H9 (cell line): ENCODE measurements around the gene PLAAT1. TPM values are rescaled to one million over a fixed set of nuclear protein-coding genes. Genes with fewer than 3 reads are reported as not detected.

Experiments
- DNase-seq: peaks from one replicate; pipeline ENCODE4 v3.0.0-alpha.2; 2017
- H2AFZ ChIP-seq: one replicate; pipeline ENCODE4 v1.6.1; 2013; ENCODE audit warnings: mild to moderate bottlenecking, low read length, control low read depth, moderate library complexity
- H2AK5ac ChIP-seq: 2 replicates; pipeline ENCODE4 v1.6.1; 2013; ENCODE audit warnings: low read length, control low read depth, mixed read lengths; ENCODE audit not compliant: insufficient read length
- H2BK120ac ChIP-seq: one replicate; pipeline ENCODE4 v1.6.1; 2013; ENCODE audit warnings: low read depth, mild to moderate bottlenecking, low read length, control low read depth, inconsistent platforms; ENCODE audit not compliant: poor library complexity, severe bottlenecking
- H2BK12ac ChIP-seq: 2 replicates; pipeline ENCODE4 v1.6.1; 2013; ENCODE audit warnings: low read length, control low read depth, mixed read lengths, low read depth; ENCODE audit not compliant: insufficient read length
- H2BK15ac ChIP-seq: 2 replicates; pipeline ENCODE4 v1.6.1; 2013; ENCODE audit warnings: low read depth, low read length, control low read depth
- H2BK20ac ChIP-seq: one replicate; pipeline ENCODE4 v1.6.1; 2013; ENCODE audit warnings: low read depth, mild to moderate bottlenecking, low read length, control low read depth, inconsistent platforms; ENCODE audit not compliant: poor library complexity, severe bottlenecking
- H2BK5ac ChIP-seq: 2 replicates; pipeline ENCODE4 v1.6.1; 2013; ENCODE audit warnings: low read length, control low read depth, mixed read lengths; ENCODE audit not compliant: insufficient read length
- H3K14ac ChIP-seq: 2 replicates; pipeline ENCODE4 v1.6.1; 2013; ENCODE audit warnings: low read length, control low read depth; ENCODE audit not compliant: insufficient read depth
- H3K18ac ChIP-seq: 2 replicates; pipeline ENCODE4 v1.6.1; 2013; ENCODE audit warnings: low read depth, mild to moderate bottlenecking, mixed read lengths, low read length, control low read depth; ENCODE audit not compliant: insufficient read length
- H3K23ac ChIP-seq: 2 replicates; pipeline ENCODE4 v1.6.1; 2013; ENCODE audit warnings: low read length, control low read depth, mixed read lengths, low read depth; ENCODE audit not compliant: insufficient read length
- H3K23me2 ChIP-seq: 2 replicates; pipeline ENCODE4 v1.6.1; 2013; ENCODE audit warnings: low read depth, mild to moderate bottlenecking, mixed read lengths, low read length, control low read depth; ENCODE audit not compliant: insufficient read length, poor library complexity, severe bottlenecking
- H3K27ac ChIP-seq: 2 replicates; pipeline ENCODE4 v1.5.1; 2013; ENCODE audit warnings: low read length, control low read depth, mixed read lengths, low read depth; ENCODE audit not compliant: insufficient read length
- H3K27me3 ChIP-seq: 2 replicates; pipeline ENCODE4 v1.6.1; 2013; ENCODE audit warnings: low read length, control low read depth, inconsistent platforms; ENCODE audit not compliant: insufficient read depth
- H3K4ac ChIP-seq: 2 replicates; pipeline ENCODE4 v1.6.1; 2013; ENCODE audit warnings: low read depth, mild to moderate bottlenecking, control low read depth, inconsistent platforms, low read length, moderate library complexity
- H3K4me1 ChIP-seq: 2 replicates; pipeline ENCODE4 v1.6.1; 2013; ENCODE audit warnings: low read length, control low read depth, inconsistent platforms; ENCODE audit not compliant: insufficient read depth
- H3K4me2 ChIP-seq: 2 replicates; pipeline ENCODE4 v1.6.1; 2013; ENCODE audit warnings: low read length, control low read depth, mixed read lengths; ENCODE audit not compliant: insufficient read length, insufficient read depth
- H3K56ac ChIP-seq: 2 replicates; pipeline ENCODE4 v1.6.1; 2013; ENCODE audit warnings: low read depth, mild to moderate bottlenecking, mixed read lengths, low read length, control low read depth; ENCODE audit not compliant: insufficient read length
- H3K79me1 ChIP-seq: 2 replicates; pipeline ENCODE4 v1.6.1; 2013; ENCODE audit warnings: low read depth, mild to moderate bottlenecking, moderate library complexity, low read length, control low read depth, inconsistent platforms; ENCODE audit not compliant: insufficient read depth, poor library complexity, severe bottlenecking
- H3K79me2 ChIP-seq: 2 replicates; pipeline ENCODE4 v1.6.1; 2013; ENCODE audit warnings: low read length, control low read depth, inconsistent platforms; ENCODE audit not compliant: insufficient read depth
- H3K9ac ChIP-seq: 2 replicates; pipeline ENCODE4 v1.6.1; 2013; ENCODE audit warnings: low read length, control low read depth, mixed read lengths; ENCODE audit not compliant: insufficient read length; ENCODE audit errors: extremely low read depth
- H3K9me3 ChIP-seq: one replicate; pipeline ENCODE4 v1.6.1; 2013; ENCODE audit warnings: low read depth, low read length, inconsistent platforms; ENCODE audit not compliant: control insufficient read depth
- H3T11ph ChIP-seq: one replicate; pipeline ENCODE4 v1.6.1; 2013; ENCODE audit warnings: mild to moderate bottlenecking, low read length, control low read depth, inconsistent platforms
- H4K20me1 ChIP-seq: one replicate; pipeline ENCODE4 v1.6.1; 2013; ENCODE audit not compliant: control insufficient read depth, insufficient read length, insufficient read depth
- H4K5ac ChIP-seq: 2 replicates; pipeline ENCODE4 v1.6.1; 2013; ENCODE audit warnings: low read depth, mild to moderate bottlenecking, mixed read lengths, low read length, control low read depth; ENCODE audit not compliant: insufficient read length
- H4K8ac ChIP-seq: replicated peaks from 2 replicates; pipeline ENCODE4 v1.6.1; 2013; ENCODE audit warnings: low read length, control low read depth, mixed read lengths, low read depth; ENCODE audit not compliant: insufficient read length
- H4K91ac ChIP-seq: 2 replicates; pipeline ENCODE4 v1.6.1; 2013; ENCODE audit warnings: low read depth, mild to moderate bottlenecking, moderate library complexity, mixed read lengths, low read length, control low read depth; ENCODE audit not compliant: insufficient read length
- H3K27ac Mint-ChIP-seq, 3 experiments: 2 replicates in 2 of 3; 3 replicates in 1 of 3; pipeline ENCODE4 v1.8.0; 2020 to 2021; ENCODE audit warnings: mixed read lengths in 3 of 3, mild to moderate bottlenecking in 1 of 3, moderate library complexity in 1 of 3
- H3K27me3 Mint-ChIP-seq: 2 replicates; pipeline ENCODE4 v1.8.0; 2021; ENCODE audit warnings: low read depth, mild to moderate bottlenecking, moderate library complexity, mixed read lengths
- H3K36me3 Mint-ChIP-seq, 3 experiments: 2 replicates in 2 of 3; 3 replicates in 1 of 3; pipeline ENCODE4 v1.8.0; 2020 to 2021; ENCODE audit warnings: low read depth in 3 of 3, mixed read lengths in 3 of 3; ENCODE audit not compliant: insufficient read depth in 1 of 3
- H3K4me1 Mint-ChIP-seq, 2 experiments: 2 replicates each; pipeline ENCODE4 v1.8.0; 2020; ENCODE audit warnings: mixed read lengths in 2 of 2
- H3K4me3 Mint-ChIP-seq, 2 experiments: 2 replicates in 1 of 2; 3 replicates in 1 of 2; pipeline ENCODE4 v1.8.0; 2020 to 2021; ENCODE audit warnings: mild to moderate bottlenecking in 2 of 2, mixed read lengths in 2 of 2, moderate library complexity in 1 of 2
- H3K9me3 Mint-ChIP-seq, 2 experiments: 2 replicates in 1 of 2; 3 replicates in 1 of 2; pipeline ENCODE4 v1.8.0; 2020; ENCODE audit warnings: mild to moderate bottlenecking in 2 of 2, mixed read lengths in 2 of 2, moderate library complexity in 1 of 2
- WGBS: extraction: QIAGEN DNeasy Blood & Tissue Kit; methylation state at CpG from one replicate; pipeline ENCODE4 v1.1.7; 2013; ENCODE audit warnings: missing lambda C conversion rate, low lambda C conversion rate, mixed read lengths; ENCODE audit not compliant: insufficient read length; ENCODE audit errors: extremely low coverage; 5-methylcytosine and 5-hydroxymethylcytosine counted together
- total RNA-seq: library from RNA; stranded (reverse); gene quantifications from 2 replicates; pipeline ENCODE4 v1.2.1, GENCODE V29; 2021
- TF ChIP-seq, protein P1 (sequence below): fragments of 200-600 bp; sonication (generic); conservative IDR thresholded peaks from 3 replicates; pipeline ENCODE4 v1.8.0; 2021; ENCODE audit warnings: antibody characterized with exemption, mild to moderate bottlenecking

PLAAT1 gene
- total RNA-seq, 1 experiment from 2014 or later = 4.4 TPM

DNA sequence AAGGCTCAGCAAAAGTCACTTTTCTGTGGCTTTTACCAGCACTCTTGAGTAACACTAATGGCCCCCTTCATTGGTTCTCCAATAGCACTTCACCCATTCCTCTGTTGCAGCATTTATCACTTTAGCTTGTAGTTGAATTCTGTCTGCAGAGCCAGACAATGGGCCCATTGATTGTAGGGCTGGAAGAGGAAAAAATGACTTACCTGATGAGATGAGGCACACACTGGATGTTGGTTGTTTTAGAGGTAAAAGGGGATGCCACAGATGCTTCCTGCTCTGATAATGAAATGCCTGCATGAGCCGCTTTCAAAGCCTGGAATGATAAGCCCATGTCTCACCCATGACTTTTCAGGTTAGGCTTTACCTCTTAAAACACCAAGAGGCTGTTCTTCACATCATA lies 64.3 kb downstream of the PLAAT1 start:
- no peak overlapping the region for H3K56ac ChIP-seq
- H3K4ac ChIP-seq = no peak overlapping the region
- no peak overlapping the region for H4K8ac ChIP-seq
- H3K9me3 ChIP-seq = no peaks in the 10 kb centered on the region
- H3K23ac ChIP-seq = no peak overlapping the region
- no peak overlapping the region for H2BK12ac ChIP-seq
- H3K14ac ChIP-seq = no peak overlapping the region
- no peaks in the 10 kb centered on the region for H4K20me1 ChIP-seq
- H2BK5ac ChIP-seq = no peak overlapping the region
- no peaks in the 10 kb centered on the region for H3K79me2 ChIP-seq
- Mint-ChIP-seq H3K27ac (no peak overlapping the region), H3K4me1 (peaks cover 0 to 2% of the 10 kb centered on the region in 2 experiments; a peak in 1 of 4 replicates), H3K9me3 (no peaks in the 10 kb centered on the region), H3K36me3 (no peaks in the 10 kb centered on the region), H3K4me3 (no peak overlapping the region), H3K27me3 (no peaks in the 10 kb centered on the region)
- no peak overlapping the region for H3K9ac ChIP-seq
- H2AK5ac ChIP-seq = no peak overlapping the region
- no peaks in the 10 kb centered on the region for H3K79me1 ChIP-seq
- no peaks in the 10 kb centered on the region for H3K23me2 ChIP-seq
- no peak overlapping the region for H3T11ph ChIP-seq
- TF ChIP-seq, protein P1, sequence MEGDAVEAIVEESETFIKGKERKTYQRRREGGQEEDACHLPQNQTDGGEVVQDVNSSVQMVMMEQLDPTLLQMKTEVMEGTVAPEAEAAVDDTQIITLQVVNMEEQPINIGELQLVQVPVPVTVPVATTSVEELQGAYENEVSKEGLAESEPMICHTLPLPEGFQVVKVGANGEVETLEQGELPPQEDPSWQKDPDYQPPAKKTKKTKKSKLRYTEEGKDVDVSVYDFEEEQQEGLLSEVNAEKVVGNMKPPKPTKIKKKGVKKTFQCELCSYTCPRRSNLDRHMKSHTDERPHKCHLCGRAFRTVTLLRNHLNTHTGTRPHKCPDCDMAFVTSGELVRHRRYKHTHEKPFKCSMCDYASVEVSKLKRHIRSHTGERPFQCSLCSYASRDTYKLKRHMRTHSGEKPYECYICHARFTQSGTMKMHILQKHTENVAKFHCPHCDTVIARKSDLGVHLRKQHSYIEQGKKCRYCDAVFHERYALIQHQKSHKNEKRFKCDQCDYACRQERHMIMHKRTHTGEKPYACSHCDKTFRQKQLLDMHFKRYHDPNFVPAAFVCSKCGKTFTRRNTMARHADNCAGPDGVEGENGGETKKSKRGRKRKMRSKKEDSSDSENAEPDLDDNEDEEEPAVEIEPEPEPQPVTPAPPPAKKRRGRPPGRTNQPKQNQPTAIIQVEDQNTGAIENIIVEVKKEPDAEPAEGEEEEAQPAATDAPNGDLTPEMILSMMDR = no peak
- WGBS = no CpG with 5 or more reads among the region's 1 CpG
- no peak overlapping the region for H2BK120ac ChIP-seq
- no peaks in the 10 kb centered on the region for H3K27me3 ChIP-seq
- no peak overlapping the region for H3K27ac ChIP-seq
- H3K4me2 ChIP-seq = no peak overlapping the region
- no peak for DNase-seq
- no peaks in the 10 kb centered on the region for H3K4me1 ChIP-seq
- H4K5ac ChIP-seq = no peak overlapping the region
- no peak overlapping the region for H2AFZ ChIP-seq
- H2BK20ac ChIP-seq = no peak overlapping the region
- H3K18ac ChIP-seq = no peak overlapping the region
- H4K91ac ChIP-seq = no peak overlapping the region
- H2BK15ac ChIP-seq = no peak overlapping the region
